Fibroblast of gingiva (primary cell): ENCODE data around the gene ATL1.
"Not testable (repeated sequence)": the region's sequence is repeated elsewhere in the genome, so short reads cannot be mapped to it uniquely, and the experiment has no call there.

Experiments
- DNase-seq: peaks from one replicate; pipeline ENCODE4 v3.0.0-alpha.2; 2011; ENCODE audit warnings: low read depth

ATL1 gene

GRCh38 chr14:50658203-50658602 lies 98.3 kb downstream of the ATL1 start:
- peak; percentile 62 for DNase-seq

GRCh38 chr14:50659327-50659974 lies 99.5 kb downstream of the ATL1 start:
- no peak for DNase-seq

GRCh38 chr14:50664579-50664978 lies 104.6 kb downstream of the ATL1 start:
- DNase-seq: not testable (repeated sequence)

- DNase-seq: not testable (repeated sequence)
These were observed 105.4 kb downstream of the ATL1 start for GRCh38 chr14:50665300-50665699.

GRCh38 chr14:50666772-50667683 lies 107.1 kb downstream of the ATL1 start:
- DNase-seq: peak; percentile 93

GRCh38 chr14:50667684-50667995 lies 107.7 kb downstream of the ATL1 start:
- no peak for DNase-seq

- peak; percentile 79 for DNase-seq
These were observed 108.3 kb downstream of the ATL1 start, which contains the start of gene SAV1 for GRCh38 chr14:50667996-50668825. TSS of gene SAV1 (minus strand) at chr14:50668306. CDS start at chr14:50667967, 339 bp downstream.

- no peak for DNase-seq
These were observed 108.8 kb downstream of the ATL1 start for GRCh38 chr14:50668826-50669143.

GRCh38 chr14:50669441-50669986 lies 109.6 kb downstream of the ATL1 start:
- DNase-seq: no peak

- DNase-seq: no peak
These were observed 110.4 kb downstream of the ATL1 start for GRCh38 chr14:50670196-50670865.

- DNase-seq: no peak
These were observed 110.9 kb downstream of the ATL1 start for GRCh38 chr14:50670866-50671256.

GRCh38 chr14:50675597-50675996 lies 115.7 kb downstream of the ATL1 start:
- no peak for DNase-seq

- no peak for DNase-seq
These were observed 117.0 kb downstream of the ATL1 start for GRCh38 chr14:50676814-50677516.

- peak; percentile 50 for DNase-seq
These were observed 117.7 kb downstream of the ATL1 start for GRCh38 chr14:50677527-50678063.

- DNase-seq: no peak
These were observed 118.2 kb downstream of the ATL1 start for GRCh38 chr14:50678163-50678562.

GRCh38 chr14:50679674-50680073 lies 119.7 kb downstream of the ATL1 start:
- DNase-seq: no peak
